ENCODE results near the gene STK33. TPM values are rescaled to one million over a fixed set of nuclear protein-coding genes. Genes with fewer than 3 reads are reported as not detected.

The STK33 gene
- total RNA-seq, result 1.7 and 2.8 TPM in 2 replicates
- 2.0 and 3.3 TPM in 2 replicates for polyA plus RNA-seq
- 1.5 and 2.2 TPM in 2 replicates for polyA plus RNA-seq (2012)
- polyA minus RNA-seq (ENCODE audit: low replicate concordance), result not detected in 2 replicates

DNA sequence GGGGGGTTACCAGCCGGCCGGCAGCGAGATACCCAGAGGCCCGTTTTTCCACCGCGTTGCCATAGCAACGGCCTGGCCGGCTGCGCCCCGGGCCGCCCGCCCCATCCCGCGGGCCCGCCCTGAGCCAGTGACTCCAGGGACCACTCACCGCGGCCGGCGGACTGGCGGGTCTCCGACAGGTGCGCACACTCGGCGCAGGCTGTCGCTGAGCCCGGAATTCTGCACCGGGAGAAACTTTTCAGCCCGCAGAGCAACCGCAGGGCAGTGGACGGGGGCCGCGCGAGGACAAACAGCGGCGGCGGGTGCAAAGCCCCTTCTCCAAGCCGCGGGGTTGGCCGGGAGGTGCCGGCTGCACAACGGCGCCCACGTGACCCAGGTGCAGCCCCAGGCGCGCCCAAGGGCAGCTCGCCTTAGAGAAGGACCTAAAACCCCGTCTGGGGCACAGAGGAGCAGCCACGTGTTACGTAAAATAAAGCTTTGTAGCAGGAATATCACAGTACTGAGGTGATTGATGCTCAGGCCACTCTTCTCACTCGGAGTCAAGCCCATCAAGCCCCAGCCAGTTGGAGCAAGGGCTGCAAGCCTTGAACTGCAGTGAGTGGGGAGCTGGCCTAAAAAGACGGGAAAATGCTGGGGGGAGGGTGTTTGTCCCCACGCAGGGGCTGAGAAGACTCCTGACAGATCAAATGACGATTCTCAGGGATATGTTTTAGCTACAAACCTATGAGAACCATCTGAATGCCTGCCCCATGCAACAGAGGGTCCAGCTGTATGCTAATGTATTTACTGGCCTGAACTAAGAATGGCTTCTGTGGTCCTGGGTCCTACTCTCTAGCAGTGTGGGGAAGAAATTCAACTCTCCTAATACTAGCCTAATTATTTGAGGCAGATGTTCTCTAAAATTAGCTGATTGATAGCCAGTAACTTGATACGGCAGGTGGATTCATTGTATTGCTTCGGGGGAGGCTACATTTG lies at the start of gene STK33:
Gene STK33 (minus strand): TSS at position 294 of the 975 bp plus-strand sequence. CDS start 119,323 bp downstream, outside the sequence.
- Histone ChIP-seq H3K27ac (ENCODE audit: insufficient read depth, low read length) (no peak within 1 kb of the TSS), H3K4me2 (ENCODE audit: extremely low read depth, insufficient read depth, low read length) (peak within 1 kb of the TSS; percentile 84), H4K20me1 (ENCODE audit: control insufficient read depth, extremely low read depth, insufficient read depth, low read length) (no peaks in the 10 kb centered on the region), H3K4me1 (ENCODE audit: control insufficient read depth, extremely low read depth, insufficient read depth, low read length) (no peaks in the 10 kb centered on the region), H3K27me3 (ENCODE audit: control insufficient read depth, insufficient read depth, low read length) (no peaks in the 10 kb centered on the region), H3K9me3 (ENCODE audit: control insufficient read depth, insufficient read depth, low read depth, low read length) (no peaks in the 10 kb centered on the region), H3K79me2 (ENCODE audit: control insufficient read depth, insufficient read depth, low read length) (no peaks in the 10 kb centered on the region), H3K36me3 (ENCODE audit: control insufficient read depth, insufficient read depth, low read length) (no peaks in the 10 kb centered on the region), H3K4me3 (replicated peaks in 1 of 4; ENCODE audit: control extremely low read depth in 1 of 4, insufficient read depth in 1 of 4, low read depth in 3 of 4, low read length in 4 of 4) (peak within 1 kb of the TSS; percentile 51 to 78 (median 57)), H3K9ac (ENCODE audit: insufficient read depth, low read length) (peak within 1 kb of the TSS; percentile 38), H2AFZ (ENCODE audit: low read length) (peak within 1 kb of the TSS; percentile 77)
- DNase-seq (ENCODE audit: low read depth in 2 of 2), result peak; percentile 40 to 53
- TF ChIP-seq, protein P1, sequence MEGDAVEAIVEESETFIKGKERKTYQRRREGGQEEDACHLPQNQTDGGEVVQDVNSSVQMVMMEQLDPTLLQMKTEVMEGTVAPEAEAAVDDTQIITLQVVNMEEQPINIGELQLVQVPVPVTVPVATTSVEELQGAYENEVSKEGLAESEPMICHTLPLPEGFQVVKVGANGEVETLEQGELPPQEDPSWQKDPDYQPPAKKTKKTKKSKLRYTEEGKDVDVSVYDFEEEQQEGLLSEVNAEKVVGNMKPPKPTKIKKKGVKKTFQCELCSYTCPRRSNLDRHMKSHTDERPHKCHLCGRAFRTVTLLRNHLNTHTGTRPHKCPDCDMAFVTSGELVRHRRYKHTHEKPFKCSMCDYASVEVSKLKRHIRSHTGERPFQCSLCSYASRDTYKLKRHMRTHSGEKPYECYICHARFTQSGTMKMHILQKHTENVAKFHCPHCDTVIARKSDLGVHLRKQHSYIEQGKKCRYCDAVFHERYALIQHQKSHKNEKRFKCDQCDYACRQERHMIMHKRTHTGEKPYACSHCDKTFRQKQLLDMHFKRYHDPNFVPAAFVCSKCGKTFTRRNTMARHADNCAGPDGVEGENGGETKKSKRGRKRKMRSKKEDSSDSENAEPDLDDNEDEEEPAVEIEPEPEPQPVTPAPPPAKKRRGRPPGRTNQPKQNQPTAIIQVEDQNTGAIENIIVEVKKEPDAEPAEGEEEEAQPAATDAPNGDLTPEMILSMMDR (conservative IDR thresholded peaks at IDR 0.05 in 1 of 2, IDR thresholded peaks at IDR 0.05 in 1 of 2; ENCODE audit: low read depth in 1 of 2, low read length in 2 of 2), result no peak
- peak; percentile 26 for TF ChIP-seq EZH2 (IDR thresholded peaks at IDR 0.05; ENCODE audit: low read length, missing control alignments)

DNA sequence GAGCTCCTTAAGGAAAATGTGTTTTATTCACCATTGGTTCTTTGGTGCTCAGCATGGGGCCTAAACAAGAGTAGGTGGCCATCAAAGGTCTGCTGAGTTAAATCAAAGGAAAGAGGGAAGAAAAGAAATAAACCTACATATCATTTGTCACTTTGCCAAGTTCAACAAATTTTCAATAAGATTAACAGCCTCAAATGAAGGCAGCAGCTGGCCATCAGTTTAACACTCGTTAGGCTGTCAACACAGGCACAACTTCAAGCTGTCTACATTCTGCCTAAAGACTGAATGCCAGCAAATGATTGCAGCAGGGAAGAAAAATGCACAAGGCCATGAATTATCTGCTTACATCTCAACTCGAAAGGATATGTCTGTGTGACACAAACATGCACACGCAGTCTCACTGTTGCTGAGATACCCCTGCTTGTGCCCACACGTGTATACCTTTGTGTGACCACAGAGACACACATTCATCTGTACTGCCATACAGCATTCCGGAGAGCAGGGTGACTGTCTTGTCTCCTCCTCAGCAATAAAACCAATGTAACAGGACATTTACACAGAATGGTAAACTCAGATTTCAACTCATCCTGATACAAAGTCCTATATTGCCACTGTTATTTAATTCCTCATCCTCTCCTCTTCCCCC lies 48.3 kb upstream of the STK33 start:
- no peak overlapping the region for H3K4me3 ChIP-seq (replicated peaks in 1 of 4; ENCODE audit: control extremely low read depth in 1 of 4, insufficient read depth in 1 of 4, low read depth in 3 of 4, low read length in 4 of 4)
- H3K36me3 ChIP-seq (ENCODE audit: control insufficient read depth, insufficient read depth, low read length), result peaks cover 1% of the 10 kb centered on the region
- TF ChIP-seq, protein P1 (conservative IDR thresholded peaks at IDR 0.05 in 1 of 2, IDR thresholded peaks at IDR 0.05 in 1 of 2; ENCODE audit: low read depth in 1 of 2, low read length in 2 of 2), result no peak
- H3K4me2 ChIP-seq (ENCODE audit: extremely low read depth, insufficient read depth, low read length), result no peak overlapping the region
- no peaks in the 10 kb centered on the region for H3K27me3 ChIP-seq (ENCODE audit: control insufficient read depth, insufficient read depth, low read length)
- no peak overlapping the region for H3K27ac ChIP-seq (ENCODE audit: insufficient read depth, low read length)
- no peaks in the 10 kb centered on the region for H3K9me3 ChIP-seq (ENCODE audit: control insufficient read depth, insufficient read depth, low read depth, low read length)
- H4K20me1 ChIP-seq (ENCODE audit: control insufficient read depth, extremely low read depth, insufficient read depth, low read length), result no peaks in the 10 kb centered on the region
- DNase-seq (ENCODE audit: low read depth in 2 of 2), result peak in 1 of 2 donors; percentile 18
- no peak overlapping the region for H3K9ac ChIP-seq (ENCODE audit: insufficient read depth, low read length)
- no peaks in the 10 kb centered on the region for H3K79me2 ChIP-seq (ENCODE audit: control insufficient read depth, insufficient read depth, low read length)
- H2AFZ ChIP-seq (ENCODE audit: low read length), result no peak overlapping the region
- H3K4me1 ChIP-seq (ENCODE audit: control insufficient read depth, extremely low read depth, insufficient read depth, low read length), result no peaks in the 10 kb centered on the region

DNA sequence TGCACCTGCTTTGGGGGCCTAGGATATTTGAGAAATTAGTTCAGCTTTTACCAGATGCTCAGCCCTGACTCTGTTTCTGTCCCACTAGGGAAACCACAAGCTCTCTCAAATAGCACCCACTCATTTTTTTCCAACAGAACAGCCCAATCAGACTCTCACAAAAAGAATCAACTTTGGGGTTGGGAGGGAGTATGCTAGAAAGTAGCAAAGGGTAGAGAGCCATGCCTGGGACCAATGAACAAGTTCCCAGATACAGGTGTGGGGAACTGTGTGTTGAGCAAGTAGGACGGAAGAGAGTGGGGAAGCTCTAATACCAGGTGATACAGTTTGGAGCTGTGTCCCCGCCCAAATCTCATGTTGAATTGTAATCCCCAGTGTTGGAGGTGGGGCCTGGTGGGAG lies 47.3 kb upstream of the STK33 start:
- Histone ChIP-seq H3K36me3 (ENCODE audit: control insufficient read depth, insufficient read depth, low read length) (peaks cover 1% of the 10 kb centered on the region), H2AFZ (ENCODE audit: low read length) (no peak overlapping the region), H3K9ac (ENCODE audit: insufficient read depth, low read length) (no peak overlapping the region), H3K4me3 (replicated peaks in 1 of 4; ENCODE audit: control extremely low read depth in 1 of 4, insufficient read depth in 1 of 4, low read depth in 3 of 4, low read length in 4 of 4) (no peak overlapping the region), H3K79me2 (ENCODE audit: control insufficient read depth, insufficient read depth, low read length) (no peaks in the 10 kb centered on the region), H3K27me3 (ENCODE audit: control insufficient read depth, insufficient read depth, low read length) (no peaks in the 10 kb centered on the region), H3K4me1 (ENCODE audit: control insufficient read depth, extremely low read depth, insufficient read depth, low read length) (no peaks in the 10 kb centered on the region), H4K20me1 (ENCODE audit: control insufficient read depth, extremely low read depth, insufficient read depth, low read length) (no peaks in the 10 kb centered on the region), H3K27ac (ENCODE audit: insufficient read depth, low read length) (no peak overlapping the region), H3K9me3 (ENCODE audit: control insufficient read depth, insufficient read depth, low read depth, low read length) (no peaks in the 10 kb centered on the region), H3K4me2 (ENCODE audit: extremely low read depth, insufficient read depth, low read length) (no peak overlapping the region)
- no peak for DNase-seq (ENCODE audit: low read depth in 2 of 2)
- TF ChIP-seq, protein P1 (conservative IDR thresholded peaks at IDR 0.05 in 1 of 2, IDR thresholded peaks at IDR 0.05 in 1 of 2; ENCODE audit: low read depth in 1 of 2, low read length in 2 of 2), result no peak
- no peak for TF ChIP-seq EZH2 (IDR thresholded peaks at IDR 0.05; ENCODE audit: low read length, missing control alignments)
